ENCODE results near the gene HACD2.

HACD2 gene

GRCh38 chr3:123568875-123569274 is 16.0 kb downstream of the HACD2 start:
- no peak for DNase-seq (ENCODE audit: low read depth)

- DNase-seq (ENCODE audit: low read depth): no peak
These were observed 16.8 kb downstream of the HACD2 start for GRCh38 chr3:123568034-123568433.

GRCh38 chr3:123564056-123564455 is 20.8 kb downstream of the HACD2 start:
- no peak for DNase-seq (ENCODE audit: low read depth)

GRCh38 chr3:123562547-123562946 is 22.3 kb downstream of the HACD2 start:
- no peak for DNase-seq (ENCODE audit: low read depth)

GRCh38 chr3:123561188-123561587 is 23.7 kb downstream of the HACD2 start:
- no peak for DNase-seq (ENCODE audit: low read depth)

GRCh38 chr3:123559040-123559861 is 25.6 kb downstream of the HACD2 start:
- DNase-seq (ENCODE audit: low read depth): no peak

GRCh38 chr3:123553536-123553935 is 31.3 kb downstream of the HACD2 start:
- no peak for DNase-seq (ENCODE audit: low read depth)

GRCh38 chr3:123552768-123553167 is 32.1 kb downstream of the HACD2 start:
- no peak for DNase-seq (ENCODE audit: low read depth)

- no peak for DNase-seq (ENCODE audit: low read depth)
These were observed 32.6 kb downstream of the HACD2 start for GRCh38 chr3:123552095-123552714.

- no peak for DNase-seq (ENCODE audit: low read depth)
These were observed 36.9 kb downstream of the HACD2 start for GRCh38 chr3:123547881-123548519.

- DNase-seq (ENCODE audit: low read depth): no peak
These were observed 38.6 kb downstream of the HACD2 start for GRCh38 chr3:123546133-123546755.

- DNase-seq (ENCODE audit: low read depth): no peak
These were observed 40.9 kb downstream of the HACD2 start for GRCh38 chr3:123543950-123544349.

GRCh38 chr3:123540285-123540684 is 44.6 kb downstream of the HACD2 start:
- no peak for DNase-seq (ENCODE audit: low read depth)

GRCh38 chr3:123536153-123536895 is 48.5 kb downstream of the HACD2 start:
- DNase-seq (ENCODE audit: low read depth): no peak

- DNase-seq (ENCODE audit: low read depth): no peak
These were observed 49.3 kb downstream of the HACD2 start for GRCh38 chr3:123535580-123535979.

GRCh38 chr3:123534264-123534663 is 50.6 kb downstream of the HACD2 start:
- DNase-seq (ENCODE audit: low read depth): no peak

GRCh38 chr3:123533554-123534159 is 51.2 kb downstream of the HACD2 start:
- no peak for DNase-seq (ENCODE audit: low read depth)

GRCh38 chr3:123528130-123528529 is 56.7 kb downstream of the HACD2 start:
- DNase-seq (ENCODE audit: low read depth): no peak

GRCh38 chr3:123527046-123527445 is 57.8 kb downstream of the HACD2 start:
- no peak for DNase-seq (ENCODE audit: low read depth)

GRCh38 chr3:123526474-123526873 is 58.4 kb downstream of the HACD2 start:
- DNase-seq (ENCODE audit: low read depth): no peak

GRCh38 chr3:123525433-123525832 is 59.4 kb downstream of the HACD2 start:
- no peak for DNase-seq (ENCODE audit: low read depth)

GRCh38 chr3:123524981-123525380 is 59.9 kb downstream of the HACD2 start:
- DNase-seq (ENCODE audit: low read depth): no peak

All from stimulated activated CD8-positive, alpha-beta memory T cell treated with anti-CD3 and anti-CD28 coated beads, Interleukin-12 subunit alpha, Interleukin-12 subunit beta, amount 100 ng/mL, for 4 hours (primary cell).